Measurements from ENCODE around the gene MEIOB.
"Not testable (repeated sequence)": the region's sequence is repeated elsewhere in the genome, so short reads cannot be mapped to it uniquely, and the experiment has no call there.

Gene MEIOB

DNA sequence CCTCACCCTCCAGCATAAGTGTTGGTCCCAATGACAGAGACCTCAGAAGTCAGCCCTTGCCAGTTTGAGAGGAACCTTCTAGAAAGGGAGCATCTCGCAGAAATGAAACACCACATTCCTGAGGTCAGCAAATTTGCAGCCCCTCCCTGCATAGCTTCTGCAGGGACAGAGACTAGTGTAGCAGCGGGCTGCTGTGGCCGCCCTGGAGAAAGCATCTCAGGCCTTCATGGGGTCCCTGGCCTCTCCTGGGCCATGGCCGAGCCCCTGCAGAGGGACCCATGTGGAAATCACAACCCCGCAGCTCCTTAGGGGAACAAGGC, 34.8 kb upstream of the MEIOB start:
- no peak for DNase-seq (ENCODE audit: low read depth)

DNA sequence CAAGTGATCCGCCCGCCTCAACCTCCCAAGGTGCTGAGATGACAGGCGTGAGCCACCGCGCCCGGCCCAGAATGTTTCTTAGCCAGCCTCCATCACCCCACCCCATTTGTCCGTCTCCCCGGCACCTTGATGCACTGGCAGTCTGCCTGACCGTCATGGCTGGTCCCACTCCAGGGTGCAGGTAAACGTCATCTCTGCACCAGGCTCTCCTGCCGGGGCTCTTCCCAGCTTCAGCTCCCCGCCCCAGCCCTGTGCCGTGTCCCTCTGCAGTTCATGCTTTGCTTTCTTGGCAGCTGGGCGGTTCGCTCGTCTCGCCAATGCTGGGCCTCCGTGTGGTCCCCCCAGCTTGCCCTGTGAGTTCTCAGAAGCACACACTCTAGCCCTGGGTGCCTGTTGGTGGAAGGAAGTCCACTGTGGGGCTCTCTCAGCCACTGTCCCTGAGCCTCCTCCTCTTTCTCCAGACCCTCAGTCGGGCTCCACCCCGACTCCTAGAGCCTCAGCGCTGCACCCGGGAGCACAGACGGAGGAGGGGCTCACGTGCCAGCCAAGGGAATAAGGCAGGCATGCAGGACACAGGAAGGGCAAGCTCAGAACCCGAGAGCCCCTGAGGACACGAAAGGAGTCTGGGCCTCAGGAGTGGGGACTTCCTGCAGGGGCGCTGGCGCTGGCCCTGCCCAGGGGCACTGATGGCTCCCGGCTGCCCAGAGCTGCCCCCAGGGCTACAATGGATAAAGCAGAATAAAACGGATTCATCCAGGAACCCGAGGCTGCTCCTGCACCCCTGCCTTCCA, 34.3 kb upstream of the MEIOB start:
- DNase-seq (ENCODE audit: low read depth), result no peak

DNA sequence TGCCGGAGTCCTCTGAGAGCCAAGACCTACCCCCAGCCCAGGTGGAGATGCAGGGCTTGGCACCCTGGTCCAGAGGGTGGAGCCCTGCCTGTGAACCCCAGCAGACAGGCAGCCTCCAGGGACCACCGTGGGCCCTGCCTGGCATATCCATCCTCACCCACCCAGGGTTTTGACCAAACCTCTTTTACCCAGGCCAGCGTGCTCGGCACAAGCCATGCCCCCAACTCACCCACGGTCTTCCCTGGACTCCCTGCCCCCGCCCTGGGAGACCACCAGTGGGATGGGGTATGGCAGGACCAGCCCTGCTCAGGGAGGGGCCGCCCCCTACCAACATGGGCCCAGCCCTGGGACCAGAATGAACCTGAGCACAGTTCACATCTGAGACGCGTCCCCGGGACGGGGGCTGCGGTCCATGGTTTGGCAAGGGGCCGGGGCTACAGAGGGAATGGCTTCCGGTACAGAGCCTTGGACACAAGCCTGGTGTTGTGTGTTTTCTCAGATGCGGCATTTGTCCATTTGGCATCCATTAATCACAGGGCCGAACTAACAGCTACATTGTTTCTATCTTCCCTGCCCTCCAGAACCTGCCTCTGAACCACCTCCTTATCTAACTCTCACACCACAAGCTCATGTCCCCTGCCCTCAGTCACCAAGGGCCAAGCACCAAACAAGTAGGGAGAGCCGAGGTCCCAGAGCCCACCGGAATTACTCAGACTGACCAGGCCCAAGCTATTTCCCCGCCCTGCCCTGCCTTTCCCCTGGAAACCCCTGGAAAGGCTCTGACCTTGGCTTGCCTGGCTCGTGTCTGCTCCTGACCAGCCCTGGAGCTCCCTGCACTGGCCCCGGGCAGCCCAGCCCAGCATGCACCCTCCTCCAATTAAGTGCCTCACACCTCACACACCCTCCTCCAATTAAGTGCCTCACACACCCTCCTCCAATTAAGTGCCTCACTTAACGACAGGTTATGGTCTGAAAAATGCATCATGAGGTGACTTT, 32.2 kb upstream of the MEIOB start:
- DNase-seq (ENCODE audit: low read depth), result no peak

DNA sequence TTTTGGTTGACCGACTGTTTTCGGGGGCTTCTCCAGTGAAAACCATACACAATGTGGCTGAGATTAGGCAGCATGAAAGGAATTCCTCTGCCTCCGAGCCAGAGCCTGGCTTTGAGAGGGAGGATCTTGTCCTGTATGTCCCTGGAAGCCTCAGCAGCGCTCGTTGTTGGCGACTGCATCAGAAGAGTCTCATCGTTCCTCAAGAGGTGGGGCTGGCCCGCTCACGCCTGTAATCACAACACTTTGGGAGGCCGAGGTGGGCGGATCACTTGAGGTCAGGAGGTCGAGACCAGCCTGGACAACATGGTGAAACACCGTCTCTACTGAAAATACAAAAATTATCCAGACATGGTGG, 31.2 kb upstream of the MEIOB start:
- DNase-seq (ENCODE audit: low read depth), result no peak

DNA sequence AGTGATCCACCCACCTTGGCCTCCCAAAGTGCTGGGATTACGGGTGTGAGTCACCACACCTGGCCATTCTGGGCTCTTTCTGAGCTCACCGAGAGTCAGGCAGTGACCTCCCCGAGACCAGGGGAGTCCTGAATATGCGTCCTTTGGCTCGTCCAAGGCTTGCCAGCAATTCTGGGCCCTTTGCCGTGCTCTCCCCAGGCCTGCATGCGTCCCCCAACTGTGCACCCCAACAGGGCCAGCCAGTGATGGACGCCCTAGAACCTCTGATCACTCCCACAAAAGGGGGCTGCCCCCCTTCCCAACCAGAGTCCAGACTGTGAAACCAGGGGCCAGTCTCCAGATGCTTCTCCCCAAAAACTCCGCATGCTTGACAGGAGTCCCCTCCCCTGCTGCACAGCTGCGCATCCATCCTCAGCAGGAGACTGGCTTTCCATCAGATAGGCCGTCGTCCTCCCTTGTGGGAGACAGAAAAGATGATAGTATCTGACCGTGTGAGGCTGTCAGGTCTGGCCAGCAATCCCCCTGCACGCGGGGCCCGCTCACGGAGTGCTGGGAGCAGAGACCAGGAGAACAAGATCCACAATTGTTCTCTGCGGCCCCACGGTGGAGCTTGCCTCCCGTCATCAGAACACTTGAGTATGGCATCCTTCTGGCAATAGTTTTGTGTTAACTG, 30.7 kb upstream of the MEIOB start:
- no peak for DNase-seq (ENCODE audit: low read depth)

DNA sequence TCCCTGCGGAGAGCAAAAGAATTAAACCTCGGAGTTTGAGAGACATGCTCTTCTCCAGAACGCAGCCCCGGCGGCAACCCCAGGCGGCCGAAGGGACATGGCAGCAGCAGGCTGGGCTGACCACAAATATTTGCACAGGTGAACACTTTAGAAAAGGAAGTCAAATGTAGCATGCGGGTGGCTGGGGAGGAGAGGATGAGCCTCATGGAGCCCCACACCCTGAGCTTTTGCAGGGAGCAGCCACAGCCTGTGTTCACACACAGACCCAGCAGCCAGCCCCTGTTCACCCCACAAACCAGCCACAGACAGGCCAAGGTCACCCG, 28.4 kb upstream of the MEIOB start:
- DNase-seq (ENCODE audit: low read depth), result no peak

DNA sequence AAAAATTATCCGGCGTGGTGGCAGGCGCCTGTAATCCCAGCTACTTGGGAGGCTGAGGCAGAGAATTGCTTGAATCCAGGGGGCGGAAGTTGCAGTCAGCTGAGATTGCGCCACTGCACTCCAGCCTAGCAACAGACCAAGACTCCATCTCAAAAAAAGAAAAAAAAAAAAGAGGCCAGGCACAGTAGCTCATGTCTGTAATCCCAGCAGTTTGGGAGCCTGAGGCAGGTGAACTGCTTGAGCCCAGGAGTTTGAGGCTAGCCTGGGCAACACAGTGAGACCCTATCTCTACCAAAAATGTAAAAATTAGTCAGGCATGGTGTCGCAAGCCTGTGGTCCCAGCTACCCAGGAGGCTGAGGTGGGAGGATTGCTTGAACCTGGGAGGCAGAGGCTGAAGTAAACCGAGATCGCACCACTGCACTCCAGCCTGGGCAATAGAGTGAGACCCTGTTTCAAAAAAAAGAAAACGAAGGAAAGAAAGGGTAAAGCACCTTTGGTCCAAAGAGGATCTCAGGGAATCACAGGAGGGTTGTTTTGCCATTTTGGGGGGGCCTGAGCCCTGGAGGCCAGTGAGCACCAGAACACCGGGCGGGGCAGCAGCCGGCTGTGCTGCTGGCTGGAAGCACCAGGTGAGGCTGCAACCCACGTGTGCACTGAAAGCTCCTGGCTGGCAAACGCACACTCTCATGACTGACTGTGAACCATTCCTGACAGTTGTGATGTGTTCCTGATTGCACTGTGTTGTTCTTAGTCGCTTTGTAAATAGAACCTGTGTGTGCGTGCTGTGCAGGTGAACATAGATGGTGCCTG, 27.9 kb upstream of the MEIOB start:
- DNase-seq (ENCODE audit: low read depth), result no peak

DNA sequence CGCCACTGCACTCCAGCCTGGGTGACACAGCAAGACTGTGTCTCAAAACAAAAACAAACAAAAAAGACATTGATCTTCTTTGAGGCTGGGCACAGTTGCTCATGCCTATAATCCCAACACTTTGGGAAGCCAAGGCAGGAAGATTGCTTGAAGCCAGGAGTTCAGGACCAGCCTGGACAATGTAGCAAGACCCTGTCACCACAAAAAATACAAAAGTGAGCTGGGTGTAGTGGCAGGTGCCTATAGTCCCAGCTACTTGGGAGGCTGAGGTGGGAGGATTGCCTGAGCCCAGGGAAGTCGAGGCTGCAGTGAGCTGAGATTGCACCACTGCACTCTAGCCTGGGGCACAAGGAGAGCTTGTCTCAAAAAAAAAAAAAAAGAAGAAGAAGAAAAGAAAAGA, 25.7 kb upstream of the MEIOB start:
- DNase-seq (ENCODE audit: low read depth), result not testable (repeated sequence)

DNA sequence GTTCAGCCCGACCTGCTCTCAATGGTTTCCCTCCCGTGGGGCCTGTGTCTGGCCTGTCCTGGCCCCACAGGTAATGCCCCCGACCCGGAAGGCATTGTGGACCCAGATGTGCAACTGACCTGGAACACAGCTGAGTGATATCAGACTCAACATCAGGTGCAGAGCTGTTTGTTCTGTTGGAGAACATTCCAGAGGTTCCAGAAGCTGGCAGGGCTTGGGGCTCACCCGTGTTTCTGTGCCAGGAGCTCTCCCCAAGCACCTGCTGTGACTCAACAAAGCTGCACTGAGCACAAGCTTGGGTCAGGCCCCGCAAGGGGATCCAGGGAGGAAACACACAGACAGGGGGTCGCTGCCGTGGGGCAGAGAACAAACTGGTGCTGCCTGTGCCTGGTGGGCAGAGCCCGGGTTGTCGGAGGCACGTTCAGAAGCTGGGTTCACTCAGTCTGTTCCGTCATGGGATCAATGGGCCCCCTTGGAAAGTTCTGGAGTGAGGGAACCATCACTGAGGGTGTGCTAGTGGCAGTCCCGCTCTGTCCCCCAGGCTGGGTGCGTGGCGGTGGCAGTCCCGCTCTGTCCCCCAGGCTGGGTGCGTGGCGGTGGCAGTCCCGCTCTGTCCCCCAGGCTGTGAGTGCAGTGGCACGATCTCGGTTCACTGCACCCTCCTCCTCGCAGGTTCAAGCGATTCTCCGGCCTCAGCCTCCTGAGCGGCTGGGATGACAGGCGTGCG, 24.1 kb upstream of the MEIOB start:
- DNase-seq (ENCODE audit: low read depth), result no peak

DNA sequence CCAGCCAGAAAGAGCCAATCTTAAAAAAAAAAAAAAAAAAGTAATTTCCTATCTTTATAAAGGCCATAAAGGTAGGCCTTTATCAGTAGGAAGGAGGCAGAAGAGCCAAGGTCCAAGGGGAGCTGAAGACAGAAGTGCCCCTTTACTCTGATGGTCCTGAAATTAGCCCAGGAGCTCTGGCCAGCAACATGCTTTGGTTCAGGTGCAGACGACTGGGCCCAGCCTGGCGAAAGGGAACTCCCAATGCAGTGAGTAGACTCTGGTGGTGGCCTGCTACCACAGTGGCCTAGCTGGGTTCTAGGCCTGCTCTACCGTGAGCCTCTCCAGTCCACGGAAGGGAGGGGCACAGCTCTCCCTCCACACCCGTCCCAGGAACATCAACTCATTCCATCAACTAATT, 23.1 kb upstream of the MEIOB start:
- DNase-seq (ENCODE audit: low read depth), result no peak

DNA sequence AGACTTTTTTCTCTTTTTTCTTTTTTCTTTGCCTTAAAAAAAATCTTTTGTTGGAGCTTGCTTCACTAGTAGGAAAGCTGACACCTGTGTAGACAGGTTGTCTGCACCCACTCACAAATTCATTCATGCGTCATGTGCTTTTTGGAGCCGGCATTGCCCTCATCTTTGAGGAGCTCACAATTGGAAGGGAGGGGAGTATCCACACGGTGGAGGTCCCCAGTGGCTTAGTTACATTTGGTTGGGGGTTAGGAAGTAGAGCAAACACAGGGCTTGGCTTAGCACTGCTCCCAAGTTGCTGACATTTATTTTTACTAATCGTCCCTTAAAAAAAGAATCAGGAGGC, 18.7 kb upstream of the MEIOB start:
- no peak for DNase-seq (ENCODE audit: low read depth)

DNA sequence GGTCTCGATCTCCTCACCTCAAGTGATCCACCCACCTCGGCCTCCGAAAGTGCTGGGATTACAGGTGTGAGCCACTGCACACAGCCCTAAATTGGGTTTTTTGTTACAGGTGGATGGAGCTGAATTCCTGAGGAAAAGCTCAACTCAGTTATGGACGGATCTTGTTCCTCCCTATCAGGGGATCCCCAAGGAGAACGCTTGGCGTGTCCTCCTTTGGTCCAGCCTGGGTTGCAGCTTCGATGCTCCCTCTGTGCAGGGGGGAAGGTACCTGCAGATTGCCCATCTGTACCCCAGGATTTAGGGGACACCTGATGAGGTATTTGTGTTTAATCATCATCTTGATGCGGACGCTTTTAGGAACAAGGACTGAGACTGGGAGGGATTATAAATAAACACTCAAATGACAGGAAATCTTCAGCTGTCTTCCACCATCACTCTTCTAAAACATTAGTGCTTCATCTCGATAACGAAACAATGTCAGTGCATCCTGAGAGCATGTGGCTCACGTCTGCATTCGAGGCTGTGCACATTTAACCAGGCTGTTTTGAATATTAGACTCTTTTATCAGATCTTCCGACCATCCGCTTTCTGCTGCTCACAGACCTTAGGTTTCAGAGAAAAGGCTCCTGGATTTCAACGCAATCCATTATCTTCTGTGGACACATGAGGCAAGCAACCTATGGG, 18.2 kb upstream of the MEIOB start:
- DNase-seq (ENCODE audit: low read depth), result no peak

DNA sequence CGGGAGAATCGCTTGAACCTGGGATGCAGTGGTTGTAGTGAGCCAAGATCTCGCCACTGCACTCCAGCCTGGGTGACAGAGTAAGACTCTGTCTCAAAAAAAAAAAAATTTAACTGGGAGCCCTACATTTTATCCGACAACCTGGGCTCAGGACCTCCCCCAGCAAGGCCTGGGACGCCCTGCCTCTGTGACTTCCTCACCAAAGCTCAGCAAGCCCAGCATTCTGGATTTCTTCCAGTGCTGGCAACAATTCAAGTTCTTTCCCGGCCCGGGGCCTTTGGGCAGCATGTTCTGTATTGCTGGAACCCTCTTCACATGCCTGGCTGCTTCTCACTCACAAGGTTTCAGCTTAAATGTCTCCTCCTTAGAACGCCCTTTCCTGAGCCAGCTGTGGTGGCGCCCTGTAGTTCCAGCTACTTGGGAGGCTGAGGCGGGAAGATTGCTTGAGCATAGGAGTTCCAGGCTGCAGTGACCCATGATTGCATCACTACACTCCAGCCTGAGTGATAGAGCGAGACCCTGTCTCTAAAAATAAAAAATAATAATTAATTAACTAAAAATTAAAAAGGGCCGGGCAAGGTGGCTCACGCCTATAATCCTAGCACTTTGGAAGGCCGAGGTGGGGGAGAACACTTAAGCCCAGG, 15.9 kb upstream of the MEIOB start:
- DNase-seq (ENCODE audit: low read depth), result no peak

DNA sequence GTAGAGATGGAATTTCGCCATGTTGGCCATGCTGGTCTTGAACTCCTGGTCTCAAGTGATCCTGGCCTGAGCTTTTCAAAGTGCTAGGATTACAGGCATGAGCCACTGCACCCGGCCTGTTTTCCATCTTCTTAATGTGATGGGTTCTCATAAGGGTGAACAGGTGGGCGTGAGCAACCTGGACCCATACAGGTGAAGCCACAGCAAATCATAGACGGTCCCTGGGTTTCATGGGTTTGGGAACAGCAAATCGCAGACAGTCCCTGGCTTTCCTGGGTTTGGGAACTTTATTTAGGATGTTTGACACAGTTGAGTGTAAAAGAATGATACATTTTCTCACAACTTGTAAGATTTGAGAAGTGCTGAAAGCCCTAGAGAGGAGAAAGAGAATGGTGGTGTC, 12.9 kb upstream of the MEIOB start:
- no peak for DNase-seq (ENCODE audit: low read depth)

DNA sequence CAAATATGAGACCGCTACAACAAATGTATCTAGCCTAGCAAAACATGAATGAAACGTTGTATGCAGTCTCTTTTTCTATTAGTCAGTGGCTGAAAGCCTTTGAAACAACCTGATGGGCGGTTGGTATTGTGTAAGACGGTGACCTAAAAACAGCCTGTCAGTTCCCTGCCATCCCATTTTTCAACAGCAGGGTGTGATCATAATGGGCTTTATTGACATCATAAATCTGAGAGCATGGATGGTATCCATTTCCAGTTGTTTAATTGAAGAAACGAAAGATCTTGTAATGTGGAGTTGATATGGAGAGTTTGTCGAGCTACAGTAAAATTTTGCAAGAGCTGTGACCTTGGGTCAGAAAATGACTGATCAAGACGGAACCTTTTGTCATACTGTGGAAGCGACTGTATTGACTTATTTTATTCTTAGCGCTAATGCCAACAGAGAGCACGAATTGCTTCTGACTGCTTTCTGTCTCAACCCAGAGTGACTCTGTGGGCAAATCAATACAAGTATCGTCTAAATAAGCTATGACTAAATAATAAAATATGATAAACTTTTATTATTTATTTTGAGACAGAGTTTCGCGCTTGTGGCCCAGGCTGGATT, 12.3 kb upstream of the MEIOB start:
- no peak for DNase-seq (ENCODE audit: low read depth)

DNA sequence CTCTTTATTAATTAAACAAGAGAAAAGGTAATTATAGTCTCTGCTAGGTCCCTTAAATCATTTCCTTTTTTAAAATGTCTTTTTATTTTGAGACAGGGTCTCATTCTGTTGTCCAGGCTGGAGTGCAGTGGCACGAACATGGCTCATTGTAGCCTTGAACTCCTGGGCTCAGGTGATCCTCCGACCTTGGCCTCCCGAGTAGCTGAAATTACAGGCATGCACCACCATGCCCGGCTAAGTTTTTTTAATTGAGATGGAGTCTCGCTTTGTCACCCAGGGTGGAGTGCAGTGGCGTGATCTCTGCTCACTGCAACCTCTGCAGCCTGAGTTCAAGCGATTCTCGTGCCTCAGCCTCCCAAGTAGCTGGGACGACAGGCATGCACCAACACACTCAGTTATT, 9.2 kb upstream of the MEIOB start:
- not testable (repeated sequence) for DNase-seq (ENCODE audit: low read depth)

DNA sequence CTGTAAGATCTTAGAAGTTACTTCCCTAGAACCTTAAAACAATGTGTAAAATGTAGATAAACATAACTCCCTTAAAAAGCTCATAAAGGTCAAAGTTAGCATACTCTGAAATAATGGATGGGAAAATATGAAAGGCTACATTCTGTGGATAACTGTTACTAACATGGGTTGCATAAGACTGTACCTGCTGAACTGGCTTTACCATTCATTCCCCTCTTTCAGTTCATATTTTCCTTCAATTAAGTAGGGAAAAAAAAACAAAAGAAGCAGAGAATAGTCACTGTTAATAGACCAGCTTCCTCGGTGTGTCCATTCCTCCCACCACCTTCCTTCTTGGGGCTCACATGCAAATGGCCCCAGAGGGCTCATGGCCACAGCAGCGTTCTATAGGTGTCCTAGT, 7.5 kb upstream of the MEIOB start:
- DNase-seq (ENCODE audit: low read depth), result no peak

DNA sequence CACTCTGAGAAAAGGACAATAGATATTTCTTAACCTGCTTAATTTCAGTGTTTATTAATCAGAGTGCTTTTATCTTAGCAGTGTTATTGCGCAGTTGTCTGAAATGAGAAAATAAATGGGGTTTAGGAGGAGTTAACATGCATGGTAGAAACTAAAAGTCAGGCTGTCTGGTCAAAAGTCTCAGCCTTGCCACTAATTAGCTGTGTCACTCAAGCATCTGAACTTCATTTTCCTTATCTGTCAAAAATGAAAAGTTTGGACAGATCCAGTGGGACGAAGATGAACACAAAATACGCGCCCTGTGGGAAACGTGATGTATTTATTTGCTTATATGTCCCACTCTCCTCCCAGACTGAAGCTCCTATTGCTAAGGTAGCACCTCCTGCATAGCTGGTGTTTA, 6.3 kb upstream of the MEIOB start:
- no peak for DNase-seq (ENCODE audit: low read depth)

DNA sequence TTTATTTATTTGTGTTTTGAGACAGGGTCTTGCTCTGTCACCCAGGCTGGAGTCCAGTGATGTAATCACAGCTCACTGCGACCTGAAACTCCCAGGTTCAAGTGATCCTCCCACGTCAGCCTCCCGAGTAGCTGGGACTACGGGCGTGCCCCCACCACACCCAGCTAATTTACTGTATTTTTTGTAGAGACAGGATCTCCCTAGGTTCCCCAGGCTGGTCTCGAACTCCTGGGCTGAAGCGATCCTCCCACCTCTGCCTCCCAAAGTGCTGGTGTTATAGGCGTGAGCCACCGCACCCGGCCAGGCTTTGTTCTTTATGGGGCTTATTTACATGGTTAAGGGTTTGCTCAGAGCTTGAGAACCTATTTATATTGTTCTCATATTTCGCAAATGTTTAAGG, 5.8 kb upstream of the MEIOB start:
- no peak for DNase-seq (ENCODE audit: low read depth)

DNA sequence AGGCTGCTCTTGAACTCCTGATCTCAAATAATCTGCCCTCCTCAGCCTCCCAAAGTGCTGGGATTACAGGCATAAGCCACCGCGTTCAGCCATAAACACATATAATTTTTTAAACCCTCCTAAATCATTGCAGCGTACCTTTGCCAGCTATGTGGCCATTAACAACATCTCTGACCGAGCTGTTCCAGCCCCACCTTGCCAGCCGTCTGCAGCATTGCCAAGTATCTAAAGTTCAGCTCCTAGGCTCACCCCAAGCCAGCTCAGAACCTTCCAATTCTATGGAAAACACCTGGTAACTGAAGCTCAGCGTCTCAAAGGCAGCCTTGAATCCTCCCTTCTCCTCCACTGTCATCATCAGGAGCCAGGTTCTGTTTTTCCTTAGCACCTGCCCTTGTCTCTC, 5.1 kb upstream of the MEIOB start:
- no peak for DNase-seq (ENCODE audit: low read depth)
